HG02938 (cell line): ENCODE measurements around the gene ATXN1.
"Not testable (repeated sequence)": the region's sequence is repeated elsewhere in the genome, so short reads cannot be mapped to it uniquely, and the experiment has no call there.

Experiments used
- ATAC-seq: cut with Tn5 transposase; IDR thresholded peaks from one replicate; pipeline ENCODE4 v1.9.1; 2021; ENCODE audit warnings: mild to moderate bottlenecking, moderate library complexity; ENCODE audit not compliant: unreplicated experiment

The ATXN1 gene

DNA sequence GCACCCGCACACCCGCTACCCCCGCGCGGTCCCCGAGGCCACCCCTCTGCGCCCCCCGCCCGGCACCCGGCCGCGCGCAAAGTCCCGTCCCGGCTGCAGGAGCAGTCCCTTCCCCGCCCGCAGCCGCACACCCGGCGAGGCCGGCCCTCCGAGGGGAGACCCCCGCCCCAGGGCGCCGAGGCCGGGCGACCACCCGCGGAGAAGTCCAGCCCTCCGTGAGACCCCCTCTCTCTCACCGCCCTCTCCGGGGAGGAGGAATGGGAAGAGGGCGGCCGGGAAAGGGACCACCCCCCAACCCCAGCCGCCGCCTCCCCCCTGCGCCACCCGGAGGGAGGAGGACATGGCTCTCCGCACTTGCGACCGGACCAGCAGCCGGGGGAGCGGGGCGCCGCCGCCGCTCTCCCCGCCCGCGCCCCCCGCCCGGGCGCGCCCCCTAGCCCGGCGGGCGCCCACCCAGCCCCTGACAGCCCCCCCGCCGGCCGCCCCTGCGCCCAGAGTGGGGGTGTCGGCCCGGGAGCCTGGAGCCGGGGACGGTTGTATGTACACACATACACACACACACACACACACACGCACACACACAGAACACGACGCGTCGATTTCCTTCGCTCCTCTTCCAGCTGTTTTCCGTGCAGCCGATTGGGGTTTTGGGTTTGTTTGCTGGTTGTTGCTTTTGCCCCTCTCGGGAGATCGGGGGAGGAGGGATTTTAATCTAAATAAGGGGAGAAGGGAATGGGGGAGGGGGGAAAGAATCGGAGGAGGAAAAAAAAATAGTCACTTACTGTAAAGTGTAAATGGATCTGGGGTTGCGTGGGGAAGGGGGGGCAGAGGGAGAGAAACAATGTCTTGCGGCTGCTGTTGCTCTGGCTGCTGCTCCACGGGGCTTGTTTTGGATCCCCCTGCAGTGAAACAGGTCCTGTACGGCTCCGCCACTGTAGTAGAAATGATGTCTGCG is at the start of gene ATXN1:
TSS of gene ATXN1 (minus strand) at position 945 of the 955 bp plus-strand sequence.
- ATAC-seq, result no peak

- no peak for ATAC-seq
These were observed 49.2 kb upstream of the ATXN1 start for GRCh38 chr6:16810411-16810810.

GRCh38 chr6:16809753-16810358 is 48.6 kb upstream of the ATXN1 start:
- no peak for ATAC-seq

DNA sequence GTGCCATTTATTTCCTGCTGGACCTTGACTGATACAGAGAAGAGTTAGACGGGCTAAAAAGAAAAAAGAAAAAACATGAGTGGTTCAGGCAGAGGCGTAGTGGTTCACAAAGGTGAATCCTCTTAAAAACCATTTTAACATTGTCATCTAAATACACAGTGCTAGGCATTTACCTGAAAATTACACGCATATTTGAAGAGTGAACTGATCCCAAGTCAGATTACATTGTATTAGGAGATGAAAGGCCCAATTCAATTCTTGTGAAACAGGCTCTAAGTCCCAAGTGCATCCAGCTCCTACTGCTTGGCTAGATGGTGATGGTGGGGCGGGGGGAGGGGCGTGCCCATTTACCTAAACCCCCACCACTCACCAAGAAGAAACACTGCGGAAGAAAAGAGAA is 46.7 kb upstream of the ATXN1 start:
- ATAC-seq, result no peak

DNA sequence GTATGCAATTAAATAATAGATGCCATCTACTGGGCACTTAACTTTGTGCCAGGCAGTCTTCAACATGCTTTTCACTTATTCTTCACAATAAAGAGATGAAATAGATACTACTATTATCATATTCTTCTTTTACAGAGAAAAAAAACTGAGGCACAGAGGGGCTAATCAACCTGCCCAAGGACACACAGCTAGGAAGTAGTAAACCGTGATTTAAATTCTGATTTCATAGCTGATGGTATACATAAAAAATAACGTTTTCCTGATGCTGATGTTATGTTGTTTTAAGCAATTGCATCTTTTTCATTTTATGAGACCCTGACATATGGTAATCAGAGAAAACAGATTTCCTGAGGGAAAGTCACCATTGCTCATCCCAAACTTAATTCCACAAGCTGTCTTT is 45.1 kb upstream of the ATXN1 start:
- ATAC-seq, result no peak

GRCh38 chr6:16805243-16805950 is 44.1 kb upstream of the ATXN1 start:
- ATAC-seq, result no peak

DNA sequence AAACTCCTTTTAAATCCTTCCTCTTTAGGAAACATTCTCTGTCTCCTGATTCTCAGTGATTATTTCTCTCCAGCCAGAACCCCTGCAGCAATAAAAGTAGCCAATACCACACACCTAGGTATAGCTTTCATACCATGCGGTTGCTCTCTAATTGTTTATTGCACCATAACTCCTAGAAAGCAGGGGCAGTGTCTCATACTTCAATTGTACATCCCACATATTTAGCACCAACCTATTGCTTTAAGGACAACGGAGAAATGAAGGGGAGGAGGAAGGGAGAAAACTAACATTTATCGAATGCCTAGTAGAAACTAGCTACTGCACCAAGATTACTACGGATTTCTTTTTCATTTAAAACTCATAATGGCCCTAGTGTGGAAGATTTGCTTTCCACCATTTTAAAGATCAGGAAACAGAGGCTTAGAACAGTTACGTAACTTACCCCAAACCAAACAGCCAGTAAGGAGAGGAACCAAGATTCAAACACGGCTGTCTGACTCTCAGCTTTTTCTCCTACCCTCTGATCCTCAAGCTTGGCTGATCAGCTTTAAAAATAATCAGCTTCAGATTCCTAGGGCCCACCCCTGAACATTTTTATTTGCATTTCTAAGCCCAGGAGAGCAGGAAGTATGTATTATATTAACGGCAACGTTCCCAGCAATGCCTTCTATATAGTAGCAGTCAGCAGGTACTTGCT is 43.4 kb upstream of the ATXN1 start:
- no peak for ATAC-seq

GRCh38 chr6:16803294-16804200 is 42.3 kb upstream of the ATXN1 start:
- no peak for ATAC-seq

- no peak for ATAC-seq
These were observed 40.8 kb upstream of the ATXN1 start for GRCh38 chr6:16802071-16802470.

DNA sequence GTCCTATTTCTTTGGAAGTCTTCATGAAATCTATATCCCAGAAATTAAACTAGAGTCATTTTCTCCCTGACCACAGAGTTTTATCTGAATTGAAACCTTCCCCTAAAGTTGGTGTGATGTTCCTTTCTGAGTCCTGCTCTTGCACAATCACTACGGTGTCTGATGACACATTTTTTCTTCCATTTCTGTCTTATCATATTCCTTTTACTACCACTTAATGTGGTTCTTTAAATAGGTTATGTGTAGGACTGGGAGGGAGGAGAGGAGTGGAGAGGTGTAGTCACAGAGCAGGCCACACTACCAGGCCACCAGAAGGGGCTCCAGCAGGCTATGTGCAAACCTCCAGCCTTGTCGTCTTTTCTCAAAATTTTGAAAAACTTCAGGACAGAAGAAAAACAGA is 39.7 kb upstream of the ATXN1 start:
- ATAC-seq, result no peak

- no peak for ATAC-seq
These were observed 39.1 kb upstream of the ATXN1 start for GRCh38 chr6:16800341-16800740.

DNA sequence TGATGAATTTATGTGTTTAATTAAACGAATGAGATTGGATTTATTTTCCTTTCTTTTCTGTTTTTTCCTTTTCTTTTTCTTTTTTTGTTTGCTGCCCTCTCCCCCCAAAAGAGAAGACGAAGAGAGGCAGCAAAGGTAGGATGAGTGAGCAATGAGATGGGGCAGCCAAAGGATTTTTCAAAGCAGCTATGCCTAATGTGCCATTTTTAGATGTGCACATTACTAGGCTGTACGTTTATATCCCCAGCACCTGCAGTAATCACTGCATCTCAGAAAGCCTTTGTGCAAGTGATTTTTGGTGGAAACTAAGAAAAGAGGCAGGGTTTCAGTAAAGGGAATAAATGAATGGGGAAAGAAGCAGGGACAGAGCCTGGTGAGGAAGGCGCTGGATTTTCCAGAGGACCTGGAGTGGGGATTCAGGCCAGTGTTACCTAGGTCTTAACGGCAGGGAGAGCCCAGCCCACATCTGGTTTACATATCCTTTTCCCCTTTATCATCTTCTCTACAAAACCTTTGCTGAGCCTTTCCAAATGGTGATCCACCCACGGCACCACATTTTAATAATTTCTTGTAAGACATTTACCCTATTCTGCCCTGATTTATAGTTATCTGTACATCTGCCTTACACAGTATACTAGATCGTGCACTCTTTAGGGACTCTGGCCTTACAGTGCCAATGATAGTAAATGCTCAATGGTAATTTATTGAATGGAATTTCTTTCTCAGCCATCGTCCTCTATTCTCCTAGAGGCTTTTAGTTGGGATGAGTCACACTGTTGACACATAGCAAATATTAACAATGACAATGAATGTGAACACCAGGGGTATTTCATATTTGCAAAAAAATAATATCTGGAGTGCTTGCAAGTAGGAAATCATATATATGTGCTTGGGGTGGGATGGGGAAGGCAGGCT is 38.3 kb upstream of the ATXN1 start:
- ATAC-seq, result no peak

DNA sequence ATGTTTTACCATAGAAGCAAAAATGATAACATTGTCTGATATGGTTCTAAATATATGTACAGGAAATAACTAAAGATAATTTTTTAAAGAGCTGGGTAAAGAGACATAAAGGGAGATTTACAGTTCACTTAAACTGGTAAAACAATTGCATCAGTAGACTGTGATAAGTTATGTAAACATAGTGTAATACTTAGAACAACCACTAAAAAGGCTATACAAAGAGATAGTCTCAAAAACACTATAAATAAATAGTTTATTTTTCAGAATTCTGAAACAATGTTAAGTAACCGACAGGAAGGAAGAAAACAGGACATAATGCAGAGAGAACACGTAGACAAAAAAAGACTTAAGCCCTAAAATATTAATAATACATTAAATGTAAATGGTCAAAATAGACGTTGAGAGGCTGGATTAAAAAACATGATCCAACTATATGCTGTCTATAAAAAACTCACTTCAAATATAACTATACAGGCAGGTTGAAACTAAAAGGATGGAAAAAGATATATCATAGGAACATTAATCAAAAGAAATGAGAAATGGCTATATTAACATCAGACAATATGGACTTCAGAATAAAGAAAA is 32.7 kb upstream of the ATXN1 start:
- ATAC-seq, result no peak

- no peak for ATAC-seq
These were observed 28.2 kb upstream of the ATXN1 start for GRCh38 chr6:16789329-16790038.

GRCh38 chr6:16787128-16787682 is 25.9 kb upstream of the ATXN1 start:
- no peak for ATAC-seq

- ATAC-seq, result no peak
These were observed 24.2 kb upstream of the ATXN1 start for GRCh38 chr6:16785496-16785895.

DNA sequence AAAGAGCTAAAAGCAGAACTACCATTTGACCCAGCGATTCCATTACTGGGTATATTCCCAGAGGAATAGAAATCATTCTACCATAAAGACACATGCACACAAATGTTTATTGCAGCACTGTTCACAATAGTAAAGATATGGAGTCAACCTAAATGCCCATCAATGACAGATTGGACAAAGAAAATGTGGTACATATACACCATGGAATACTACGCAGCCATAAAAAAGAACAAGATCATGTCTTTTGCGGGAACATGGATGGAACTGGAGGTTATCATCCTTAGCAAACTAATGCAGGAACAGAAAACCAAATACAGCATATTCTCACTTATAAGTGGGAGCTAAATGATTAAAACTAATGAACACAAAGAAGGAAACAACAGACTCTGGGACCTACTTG is 23.7 kb upstream of the ATXN1 start:
- not testable (repeated sequence) for ATAC-seq
